IPS DF 6.9 (cell line): ENCODE results near the gene PALLD.
A peak's percentile ranks its signal among the peaks of the same experiment; 100 is the strongest.

Source experiments
- DNase-seq: peaks from one replicate; pipeline ENCODE4 v3.0.0-alpha.2; 2013; ENCODE audit warnings: low read depth, low spot score
- H3K27ac ChIP-seq: one replicate; pipeline ENCODE4 v1.5.1; 2013; ENCODE audit warnings: low read length, control low read depth
- H3K27me3 ChIP-seq: 2 replicates; pipeline ENCODE4 v1.6.1; 2013; ENCODE audit warnings: mild to moderate bottlenecking, low read length; ENCODE audit not compliant: control insufficient read depth, insufficient read depth
- H3K36me3 ChIP-seq: 2 replicates; pipeline ENCODE4 v1.6.1; 2013; ENCODE audit warnings: low read length; ENCODE audit not compliant: control insufficient read depth, insufficient read depth
- H3K4me1 ChIP-seq: 2 replicates; pipeline ENCODE4 v1.6.1; 2013; ENCODE audit warnings: low read length; ENCODE audit not compliant: control insufficient read depth, insufficient read depth
- H3K4me3 ChIP-seq: 2 replicates; pipeline ENCODE4 v1.5.1; 2013; ENCODE audit warnings: mild to moderate bottlenecking, low read length
- H3K9me3 ChIP-seq: 2 replicates; pipeline ENCODE4 v1.6.1; 2013; ENCODE audit warnings: low read length, inconsistent platforms; ENCODE audit not compliant: control insufficient read depth, insufficient read depth
- WGBS: extraction: QIAGEN DNeasy Blood & Tissue Kit; methylation state at CpG from one replicate; pipeline ENCODE4 v1.1.7; 2013; ENCODE audit warnings: mixed read lengths, missing lambda C conversion rate; ENCODE audit not compliant: insufficient read length, insufficient coverage; 5-methylcytosine and 5-hydroxymethylcytosine counted together

The PALLD gene

DNA sequence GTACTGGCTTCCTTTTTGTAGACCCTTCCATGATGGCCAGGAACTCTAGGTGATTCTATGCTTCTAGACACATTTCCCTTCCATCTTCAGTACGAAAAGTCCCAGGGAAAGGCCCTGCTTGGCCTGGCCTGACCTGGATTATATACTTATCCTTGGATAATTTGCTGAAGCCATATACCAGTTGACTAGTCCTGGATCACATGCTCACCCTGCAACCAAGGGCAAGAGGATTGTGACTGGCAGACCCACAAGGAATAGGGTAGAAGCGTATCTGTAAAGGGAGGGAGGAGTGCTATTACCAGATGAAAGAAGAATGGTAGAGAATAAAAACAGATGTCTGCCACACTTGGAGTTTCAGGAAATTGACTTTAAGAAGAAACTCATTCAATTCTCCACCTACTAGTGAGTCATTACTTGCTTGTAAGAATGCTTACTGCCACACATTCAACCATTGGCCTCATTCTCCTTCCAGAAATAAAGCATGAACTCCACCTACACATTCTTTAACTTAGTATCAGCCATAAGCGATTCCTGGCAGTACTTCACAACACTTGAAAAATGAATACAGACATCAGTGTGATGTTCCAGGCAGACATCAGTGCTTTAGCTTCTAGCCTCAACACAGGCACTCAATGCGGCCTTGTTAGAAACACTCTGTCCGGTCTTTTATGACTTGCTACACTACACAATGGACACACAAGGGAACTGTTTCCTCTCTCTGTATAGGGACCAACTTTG, 371.4 kb downstream of the PALLD start:
- H3K27me3 ChIP-seq, result no peaks in the 10 kb centered on the region
- no peak for DNase-seq
- no CpG with 5 or more reads among the region's 5 CpGs for WGBS
- no peak overlapping the region for H3K4me3 ChIP-seq
- H3K4me1 ChIP-seq, result peaks cover 1% of the 10 kb centered on the region; the same call in 1 of the 2 replicates
- no peak overlapping the region for H3K27ac ChIP-seq
- no peaks in the 10 kb centered on the region for H3K9me3 ChIP-seq
- H3K36me3 ChIP-seq, result no peaks in the 10 kb centered on the region

DNA sequence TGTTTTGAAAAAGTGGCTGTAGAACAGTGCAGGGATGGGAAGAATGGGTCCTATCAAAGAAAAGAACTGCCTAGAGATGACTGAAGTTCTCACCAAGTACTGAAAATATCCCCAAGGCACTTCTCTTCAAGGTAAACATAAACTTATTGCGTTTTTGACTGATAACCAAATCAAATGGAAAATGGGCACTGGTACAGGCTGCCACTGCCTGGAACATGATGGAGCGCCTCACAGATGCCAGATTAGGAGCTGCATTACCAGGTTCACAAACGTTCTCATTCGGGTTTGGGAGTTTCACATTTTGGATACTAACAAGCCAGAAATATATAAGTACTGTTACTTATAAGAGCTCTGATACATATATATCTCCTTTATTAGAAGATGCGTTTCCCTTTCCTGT, 371.9 kb downstream of the PALLD start:
- Histone ChIP-seq H3K36me3 (no peaks in the 10 kb centered on the region), H3K4me3 (no peak overlapping the region), H3K27me3 (no peaks in the 10 kb centered on the region), H3K27ac (no peak overlapping the region), H3K9me3 (no peaks in the 10 kb centered on the region), H3K4me1 (peaks cover 1% of the 10 kb centered on the region; the same call in 1 of the 2 replicates)
- no CpG with 5 or more reads among the region's 5 CpGs for WGBS
- DNase-seq, result no peak

GRCh38 chr4:168870004-168870403, 373.2 kb downstream of the PALLD start:
- no peak for DNase-seq
- Histone ChIP-seq H3K27ac (no peak overlapping the region), H3K27me3 (no peaks in the 10 kb centered on the region), H3K4me1 (no peaks in the 10 kb centered on the region; the same call in 1 of the 2 replicates), H3K36me3 (no peaks in the 10 kb centered on the region), H3K9me3 (no peaks in the 10 kb centered on the region), H3K4me3 (no peak overlapping the region)
- no CpG with 5 or more reads among the region's 1 CpG for WGBS

GRCh38 chr4:168871632-168872031, 374.8 kb downstream of the PALLD start:
- Histone ChIP-seq H3K9me3 (no peaks in the 10 kb centered on the region), H3K4me3 (no peak overlapping the region), H3K36me3 (no peaks in the 10 kb centered on the region), H3K27ac (no peak overlapping the region), H3K27me3 (no peaks in the 10 kb centered on the region), H3K4me1 (no peaks in the 10 kb centered on the region; the same call in 1 of the 2 replicates)
- no peak for DNase-seq
- no CpG with 5 or more reads among the region's 4 CpGs for WGBS

DNA sequence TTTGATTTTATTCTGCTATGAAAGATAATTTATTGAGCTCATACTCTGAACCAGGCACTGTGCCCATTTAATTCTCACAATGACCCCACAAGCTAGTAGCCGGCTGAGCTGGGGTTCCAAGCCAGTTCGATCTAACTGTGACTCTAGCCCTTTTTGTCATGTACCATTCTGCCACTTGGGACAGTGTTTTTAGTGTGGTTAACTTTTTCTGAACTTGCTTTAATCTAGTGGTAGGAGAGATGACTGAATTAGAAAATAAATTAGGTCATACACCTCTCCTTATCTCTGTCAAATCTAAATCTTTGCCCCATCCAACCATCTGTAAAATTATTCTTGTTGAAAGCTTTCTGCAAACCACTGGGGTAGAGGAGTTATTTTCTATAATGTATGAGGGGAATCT, 377.2 kb downstream of the PALLD start:
- Histone ChIP-seq H3K4me1 (peaks cover 2% of the 10 kb centered on the region; the same call in 1 of the 2 replicates), H3K27ac (no peak overlapping the region), H3K27me3 (no peaks in the 10 kb centered on the region; the same call in 1 of the 2 replicates), H3K4me3 (no peak overlapping the region), H3K36me3 (no peaks in the 10 kb centered on the region), H3K9me3 (no peaks in the 10 kb centered on the region)
- DNase-seq, result no peak
- no CpG with 5 or more reads among the region's 2 CpGs for WGBS

DNA sequence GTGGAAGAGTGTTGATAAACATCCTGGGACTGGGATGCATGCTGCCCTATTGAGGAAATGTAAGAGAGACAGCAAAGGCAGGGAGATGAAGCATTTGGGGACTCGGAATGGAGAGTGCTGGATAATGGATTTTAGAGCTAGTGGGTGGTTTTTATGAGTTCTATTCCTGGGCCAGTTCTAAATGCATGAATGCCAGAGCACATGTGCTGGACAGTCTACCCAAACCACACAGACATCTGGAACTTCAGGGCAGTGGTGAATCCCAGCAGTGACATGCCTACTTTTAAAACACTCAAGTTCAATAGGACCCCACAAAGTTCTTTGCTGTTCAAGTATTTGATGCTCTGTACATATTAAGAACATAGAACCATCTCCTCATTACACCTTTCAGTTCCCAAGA, 379.3 kb downstream of the PALLD start:
- WGBS, result no CpG with 5 or more reads among the region's 1 CpG
- Histone ChIP-seq H3K9me3 (no peaks in the 10 kb centered on the region), H3K4me3 (no peak overlapping the region), H3K27ac (no peak overlapping the region), H3K36me3 (no peaks in the 10 kb centered on the region), H3K27me3 (no peaks in the 10 kb centered on the region; the same call in 1 of the 2 replicates), H3K4me1 (peaks cover 2% of the 10 kb centered on the region; the same call in 1 of the 2 replicates)
- DNase-seq, result no peak

- no peaks in the 10 kb centered on the region; the same call in 1 of the 2 replicates for H3K27me3 ChIP-seq
- peaks cover 2% of the 10 kb centered on the region; the same call in 1 of the 2 replicates for H3K4me1 ChIP-seq
- WGBS, result no CpG with 5 or more reads among the region's 108 CpGs
- no peaks in the 10 kb centered on the region for H3K36me3 ChIP-seq
- no peak overlapping the region for H3K27ac ChIP-seq
- peak overlapping the region; percentile 42; the same call in 1 of the 2 replicates for H3K4me3 ChIP-seq
- no peak for DNase-seq
- no peaks in the 10 kb centered on the region for H3K9me3 ChIP-seq
These were observed 380.9 kb downstream of the PALLD start for GRCh38 chr4:168877511-168878491.

- no peaks in the 10 kb centered on the region for H3K36me3 ChIP-seq
- DNase-seq, result no peak
- no peak overlapping the region for H3K4me3 ChIP-seq
- H3K9me3 ChIP-seq, result no peaks in the 10 kb centered on the region
- H3K27me3 ChIP-seq, result no peaks in the 10 kb centered on the region; the same call in 1 of the 2 replicates
- peaks cover 2% of the 10 kb centered on the region; the same call in 1 of the 2 replicates for H3K4me1 ChIP-seq
- no peak overlapping the region for H3K27ac ChIP-seq
- no CpG with 5 or more reads among the region's 2 CpGs for WGBS
These were observed 381.8 kb downstream of the PALLD start for GRCh38 chr4:168878623-168879022.

GRCh38 chr4:168879188-168879587, 382.3 kb downstream of the PALLD start:
- no peaks in the 10 kb centered on the region for H3K9me3 ChIP-seq
- peaks cover 2% of the 10 kb centered on the region; the same call in 1 of the 2 replicates for H3K4me1 ChIP-seq
- H3K36me3 ChIP-seq, result no peaks in the 10 kb centered on the region
- no peak overlapping the region for H3K4me3 ChIP-seq
- no peaks in the 10 kb centered on the region; the same call in 1 of the 2 replicates for H3K27me3 ChIP-seq
- no peak for DNase-seq
- no peak overlapping the region for H3K27ac ChIP-seq

DNA sequence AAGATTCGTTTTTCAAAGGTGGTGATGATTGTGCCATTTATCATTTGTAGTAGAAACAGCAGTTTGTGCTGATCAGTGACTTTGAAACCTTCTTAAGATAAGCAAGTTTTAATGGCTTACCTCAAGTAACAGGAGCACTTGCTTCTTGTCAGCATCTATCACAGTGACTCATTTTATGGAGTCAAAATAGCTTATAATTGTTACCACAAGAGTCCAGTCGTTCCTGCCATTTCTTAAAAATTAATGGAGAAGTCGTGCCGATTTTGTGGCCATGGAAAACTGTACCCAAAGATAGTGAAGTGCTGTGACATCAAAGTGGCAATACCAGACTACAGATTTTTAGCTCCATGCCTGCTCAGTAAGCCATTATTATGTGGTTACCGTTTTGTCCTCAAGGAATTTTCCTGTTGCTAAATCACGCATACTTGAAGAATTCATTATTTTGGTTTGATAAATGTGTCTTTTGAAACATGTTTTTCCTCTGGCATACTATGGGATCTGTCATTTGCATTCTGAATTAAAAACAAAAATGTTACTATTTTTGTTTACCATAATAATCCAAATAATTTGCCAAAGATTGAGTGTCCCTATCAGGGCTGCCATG, 383.3 kb downstream of the PALLD start:
- no peaks in the 10 kb centered on the region for H3K9me3 ChIP-seq
- no CpG with 5 or more reads among the region's 6 CpGs for WGBS

More for the DNA sequence above, 383.3 kb downstream of the PALLD start:
- Histone ChIP-seq H3K27ac (no peak overlapping the region), H3K27me3 (no peaks in the 10 kb centered on the region; the same call in 1 of the 2 replicates), H3K36me3 (no peaks in the 10 kb centered on the region), H3K4me3 (no peak overlapping the region), H3K4me1 (peaks cover 2% of the 10 kb centered on the region; the same call in 1 of the 2 replicates)
- DNase-seq, result no peak
